HFF-Myc (cell line): ENCODE data around the gene ACOT11.

Experiments
- DNase-seq: peaks from one replicate; pipeline ENCODE4 v3.0.0-alpha.2; 2011; ENCODE audit warnings: low read depth; ENCODE audit errors: extremely low read depth
- H3K4me3 ChIP-seq: replicated peaks from 2 replicates; pipeline ENCODE4 v1.5.1; 2011; ENCODE audit warnings: low read depth, mild to moderate bottlenecking, control low read depth, low read length
- CTCF ChIP-seq: IDR thresholded peaks from 2 replicates; pipeline ENCODE4 v1.5.1; 2012; ENCODE audit warnings: mild to moderate bottlenecking, low read depth, low read length, control low read depth; ENCODE audit errors: missing control alignments

Gene ACOT11

GRCh38 chr1:54603241-54603640 lies 55.2 kb downstream of the ACOT11 start:
- no peak for TF ChIP-seq CTCF
- DNase-seq, result no peak
- H3K4me3 ChIP-seq, result no peak overlapping the region

- no peak for DNase-seq
- TF ChIP-seq CTCF, result no peak
- no peak overlapping the region for H3K4me3 ChIP-seq
These were observed 56.0 kb downstream of the ACOT11 start for GRCh38 chr1:54604051-54604450.

- no peak for DNase-seq
- H3K4me3 ChIP-seq, result no peak overlapping the region
- TF ChIP-seq CTCF, result no peak
These were observed 56.7 kb downstream of the ACOT11 start for GRCh38 chr1:54604572-54605370.

GRCh38 chr1:54606096-54606989 lies 58.3 kb downstream of the ACOT11 start:
- no peak overlapping the region for H3K4me3 ChIP-seq
- no peak for DNase-seq
- TF ChIP-seq CTCF, result no peak

GRCh38 chr1:54606990-54607325 lies 58.9 kb downstream of the ACOT11 start:
- no peak overlapping the region for H3K4me3 ChIP-seq
- TF ChIP-seq CTCF, result no peak
- DNase-seq, result no peak

GRCh38 chr1:54607821-54608565 lies 60.0 kb downstream of the ACOT11 start:
- no peak for DNase-seq
- TF ChIP-seq CTCF, result no peak
- no peak overlapping the region for H3K4me3 ChIP-seq
